NB4 (cell line): ENCODE results near the gene NRBF2.

ENCODE experiments used
- MYC ChIP-seq: IDR thresholded peaks from 2 replicates; pipeline ENCODE4 v1.6.1; 2011; ENCODE audit warnings: low read depth, low read length
- POLR2A ChIP-seq: IDR thresholded peaks from 2 replicates; pipeline ENCODE4 v1.6.1; 2011; ENCODE audit warnings: mild to moderate bottlenecking; ENCODE audit not compliant: insufficient read length; ENCODE audit errors: extremely low read depth
- TF ChIP-seq, protein P1 (sequence below): IDR thresholded peaks from one replicate; pipeline ENCODE4 v1.5.1; 2012; ENCODE audit warnings: low read depth, low read length

GRCh38 chr10:63165249-63165648 is 32.1 kb downstream of the NRBF2 start:
- TF ChIP-seq, protein P1, sequence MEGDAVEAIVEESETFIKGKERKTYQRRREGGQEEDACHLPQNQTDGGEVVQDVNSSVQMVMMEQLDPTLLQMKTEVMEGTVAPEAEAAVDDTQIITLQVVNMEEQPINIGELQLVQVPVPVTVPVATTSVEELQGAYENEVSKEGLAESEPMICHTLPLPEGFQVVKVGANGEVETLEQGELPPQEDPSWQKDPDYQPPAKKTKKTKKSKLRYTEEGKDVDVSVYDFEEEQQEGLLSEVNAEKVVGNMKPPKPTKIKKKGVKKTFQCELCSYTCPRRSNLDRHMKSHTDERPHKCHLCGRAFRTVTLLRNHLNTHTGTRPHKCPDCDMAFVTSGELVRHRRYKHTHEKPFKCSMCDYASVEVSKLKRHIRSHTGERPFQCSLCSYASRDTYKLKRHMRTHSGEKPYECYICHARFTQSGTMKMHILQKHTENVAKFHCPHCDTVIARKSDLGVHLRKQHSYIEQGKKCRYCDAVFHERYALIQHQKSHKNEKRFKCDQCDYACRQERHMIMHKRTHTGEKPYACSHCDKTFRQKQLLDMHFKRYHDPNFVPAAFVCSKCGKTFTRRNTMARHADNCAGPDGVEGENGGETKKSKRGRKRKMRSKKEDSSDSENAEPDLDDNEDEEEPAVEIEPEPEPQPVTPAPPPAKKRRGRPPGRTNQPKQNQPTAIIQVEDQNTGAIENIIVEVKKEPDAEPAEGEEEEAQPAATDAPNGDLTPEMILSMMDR: no peak
- TF ChIP-seq POLR2A (no peak), MYC (no peak)
